H1 (cell line): ENCODE data around the gene ANO9. TPM values are rescaled to one million over a fixed set of nuclear protein-coding genes. Genes with fewer than 3 reads are reported as not detected.

Source experiments
- CTCF ChIA-PET: fragments of 300-600 bp; sonication (Branson Sonifier 250); formaldehyde crosslinking; loops from one replicate; lab custom pipeline; 2021; ENCODE audit not compliant: partially characterized antibody; lab: Charles Lee
- POLR2A ChIA-PET: fragments of 300-600 bp; sonication (Branson Sonifier 250); formaldehyde crosslinking; loops from one replicate; lab custom pipeline; 2021; ENCODE audit warnings: inconsistent platforms; ENCODE audit not compliant: partially characterized antibody; lab: Charles Lee
- DNase-seq, 2 experiments: peaks; one replicate each; pipeline versions ENCODE4 v3.0.0 to v3.0.0-alpha.2; 2010 to 2022; ENCODE audit warnings: low spot score in 2 of 2, low read depth in 1 of 2, mixed read lengths in 1 of 2
- FAIRE-seq: peaks from 2 replicates; lab custom pipeline; 2011; peaks lifted over from hg19 to GRCh38; lab: Jason Lieb, UNC
- H2AFZ ChIP-seq: 2 replicates; pipeline ENCODE4 v1.8.1; 2012; ENCODE audit warnings: low read length, inconsistent platforms
- H2AK5ac ChIP-seq: 2 replicates; pipeline ENCODE4 v1.6.1; 2013; ENCODE audit warnings: low read depth, low read length
- H2BK120ac ChIP-seq: replicated peaks from 2 replicates; pipeline ENCODE3; 2013; ENCODE audit warnings: low read depth, low read length, inconsistent platforms
- H2BK12ac ChIP-seq: 2 replicates; pipeline ENCODE4 v1.6.1; 2013; ENCODE audit warnings: low read depth, low read length
- H2BK15ac ChIP-seq: 2 replicates; pipeline ENCODE4 v1.6.1; 2013; ENCODE audit warnings: low read length
- H2BK20ac ChIP-seq: 2 replicates; pipeline ENCODE4 v1.6.1; 2013; ENCODE audit warnings: low read length
- H2BK5ac ChIP-seq: 2 replicates; pipeline ENCODE4 v1.6.1; 2013; ENCODE audit warnings: low read depth, low read length
- H3K14ac ChIP-seq: 2 replicates; pipeline ENCODE4 v1.6.1; 2013; ENCODE audit warnings: inconsistent platforms; ENCODE audit not compliant: insufficient read length
- H3K18ac ChIP-seq: 2 replicates; pipeline ENCODE4 v1.6.1; 2013; ENCODE audit warnings: low read length; ENCODE audit errors: extremely low read depth
- H3K23ac ChIP-seq: 2 replicates; pipeline ENCODE4 v1.6.1; 2013; ENCODE audit warnings: inconsistent platforms; ENCODE audit not compliant: insufficient read length
- H3K23me2 ChIP-seq: 2 replicates; pipeline ENCODE4 v1.6.1; 2013; ENCODE audit warnings: low read depth, low read length
- H3K27ac ChIP-seq: 2 replicates; pipeline ENCODE4 v1.6.1; 2011; ENCODE audit warnings: low read depth, low read length, inconsistent platforms
- H3K27me3 ChIP-seq, 4 experiments: replicated peaks in 1 of 4; 1 replicate in 1 of 4; 2 replicates in 3 of 4; pipeline versions ENCODE4 v1.6.1 to v1.8.1; 2011 to 2013; ENCODE audit warnings: low read length in 3 of 4, mild to moderate bottlenecking in 3 of 4, inconsistent platforms in 2 of 4, mixed read lengths in 2 of 4, moderate library complexity in 1 of 4; ENCODE audit not compliant: control insufficient read depth in 3 of 4, insufficient read depth in 3 of 4; ENCODE audit errors: extremely low read depth in 1 of 4
- H3K36me3 ChIP-seq, 4 experiments: 2 replicates each; pipeline versions ENCODE4 v1.6.1 to v1.8.1; 2011 to 2013; ENCODE audit warnings: mild to moderate bottlenecking in 4 of 4, low read length in 3 of 4, moderate library complexity in 2 of 4, control low read depth in 1 of 4, inconsistent platforms in 1 of 4; ENCODE audit not compliant: insufficient read depth in 4 of 4, control insufficient read depth in 2 of 4
- H3K4ac ChIP-seq: replicated peaks from 2 replicates; pipeline ENCODE3; 2013; ENCODE audit warnings: low read length, low read depth, mixed read lengths, inconsistent platforms; ENCODE audit not compliant: insufficient read length
- H3K4me1 ChIP-seq, 4 experiments: replicated peaks in 1 of 4; 1 replicate in 1 of 4; 2 replicates in 3 of 4; pipeline versions ENCODE4 v1.6.1 to v1.8.1; 2011 to 2013; ENCODE audit warnings: low read length in 3 of 4, inconsistent platforms in 2 of 4, mixed read lengths in 1 of 4; ENCODE audit not compliant: insufficient read depth in 4 of 4, control insufficient read depth in 3 of 4
- H3K4me2 ChIP-seq, 2 experiments: 2 replicates each; pipeline versions ENCODE4 v1.6.1 to v1.8.1; 2011 to 2013; ENCODE audit warnings: low read depth in 2 of 2, low read length in 2 of 2, control low read depth in 1 of 2, inconsistent platforms in 1 of 2, mild to moderate bottlenecking in 1 of 2; ENCODE audit not compliant: insufficient read depth in 1 of 2
- H3K4me3 ChIP-seq, 4 experiments: fragments of 200-600, 300-600 bp in 1 of 4; sonication (generic), shearing (Covaris generic), sonication (Bioruptor Twin) in 1 of 4; 2 replicates each; pipeline versions ENCODE4 v1.5.1 to v1.8.1; 2011 to 2016; ENCODE audit warnings: low read length in 4 of 4, low read depth in 3 of 4, control low read depth in 2 of 4, inconsistent platforms in 2 of 4, mild to moderate bottlenecking in 2 of 4, mixed read lengths in 1 of 4, moderate library complexity in 1 of 4; ENCODE audit not compliant: insufficient read depth in 2 of 4; ENCODE audit errors: extremely low read depth in 1 of 4
- H3K56ac ChIP-seq: replicated peaks from 2 replicates; pipeline ENCODE3; 2013; ENCODE audit warnings: low read depth, mild to moderate bottlenecking, mixed read lengths, low read length, inconsistent platforms; ENCODE audit not compliant: insufficient read length
- H3K79me1 ChIP-seq: 2 replicates; pipeline ENCODE4 v1.6.1; 2013; ENCODE audit warnings: low read depth, low read length, control low read depth
- H3K79me2 ChIP-seq, 2 experiments: 2 replicates each; pipeline versions ENCODE4 v1.6.1 to v1.8.1; 2012 to 2013; ENCODE audit warnings: low read length in 2 of 2, mild to moderate bottlenecking in 2 of 2, inconsistent platforms in 1 of 2; ENCODE audit not compliant: insufficient read depth in 2 of 2, control insufficient read depth in 1 of 2
- H3K9ac ChIP-seq, 4 experiments: replicated peaks in 1 of 4; 1 replicate in 1 of 4; 2 replicates in 3 of 4; pipeline versions ENCODE4 v1.6.1 to v1.8.1; 2011 to 2013; ENCODE audit warnings: low read depth in 3 of 4, low read length in 3 of 4, control low read depth in 2 of 4, mild to moderate bottlenecking in 2 of 4, moderate library complexity in 2 of 4, inconsistent platforms in 1 of 4; ENCODE audit errors: extremely low read depth in 1 of 4
- H3K9me3 ChIP-seq, 2 experiments: 2 replicates each; pipeline versions ENCODE4 v1.6.1 to v1.8.1; 2012 to 2013; ENCODE audit warnings: mild to moderate bottlenecking in 2 of 2, moderate library complexity in 2 of 2, control low read depth in 1 of 2, inconsistent platforms in 1 of 2, low read depth in 1 of 2, low read length in 1 of 2, mixed read lengths in 1 of 2; ENCODE audit not compliant: insufficient read depth in 2 of 2
- H4K20me1 ChIP-seq, 2 experiments: replicated peaks in 1 of 2; 2 replicates each; pipeline versions ENCODE3 to v1.8.1; 2011 to 2013; ENCODE audit warnings: inconsistent platforms in 2 of 2, low read length in 2 of 2, mild to moderate bottlenecking in 1 of 2; ENCODE audit not compliant: insufficient read depth in 2 of 2, control insufficient read depth in 1 of 2
- H4K5ac ChIP-seq: 2 replicates; pipeline ENCODE4 v1.6.1; 2013; ENCODE audit warnings: low read length, low read depth, mixed read lengths, inconsistent platforms; ENCODE audit not compliant: insufficient read length
- H4K8ac ChIP-seq: 2 replicates; pipeline ENCODE4 v1.8.0; 2013; ENCODE audit warnings: mild to moderate bottlenecking, moderate library complexity, low read length, inconsistent platforms; ENCODE audit not compliant: insufficient read depth; ENCODE audit errors: extremely low read depth
- H4K91ac ChIP-seq: replicated peaks from 2 replicates; pipeline ENCODE3; 2013; ENCODE audit warnings: low read length, mixed read lengths, inconsistent platforms; ENCODE audit not compliant: insufficient read length
- CTCF ChIP-seq, 3 experiments: IDR thresholded peaks; 1 replicate in 2 of 3; 2 replicates in 1 of 3; pipeline versions ENCODE4 v1.5.1 to v1.6.1; 2011; ENCODE audit warnings: low read length in 3 of 3, mild to moderate bottlenecking in 3 of 3, inconsistent platforms in 2 of 3, low read depth in 1 of 3, moderate library complexity in 1 of 3; ENCODE audit not compliant: insufficient read depth in 1 of 3; ENCODE audit errors: control extremely low read depth in 1 of 3
- KDM1A ChIP-seq: fragments of 200-600, 300-600 bp; sonication (generic); IDR thresholded peaks from 2 replicates; pipeline ENCODE4 v1.7.1; 2016; ENCODE audit warnings: mild to moderate bottlenecking, low read length, borderline replicate concordance
- WGBS, 2 experiments: shearing (Covaris generic) in 1 of 2; methylation state at CpG; one replicate each; pipeline versions ENCODE4 v1.1.6 to v1.1.7; 2013 to 2015; ENCODE audit warnings: low lambda C conversion rate in 2 of 2, mixed read lengths in 2 of 2, inconsistent platforms in 1 of 2, low coverage in 1 of 2, missing lambda C conversion rate in 1 of 2; ENCODE audit not compliant: insufficient replicate concordance in 2 of 2, insufficient coverage in 1 of 2, insufficient read length in 1 of 2; ENCODE audit errors: extremely low coverage in 1 of 2, missing lambda C conversion rate in 1 of 2; 5-methylcytosine and 5-hydroxymethylcytosine counted together
- polyA plus RNA-seq, 7 experiments: library from polyadenylated mRNA; depleted of rRNA in 3 of 7; stranded (reverse) in 5 of 7; unstranded in 2 of 7; fragments of >200 nt in 5 of 7; fragments of 200-250 nt in 2 of 7; gene quantifications; 1 replicate in 5 of 7; 2 replicates in 1 of 7; 4 replicates in 1 of 7; pipeline versions ENCODE4 v1.2.1 to v1.2.3, GENCODE V29; 2011 to 2013; ENCODE audit warnings: missing spikeins in 2 of 7, mixed read lengths in 2 of 7
- total RNA-seq: library from RNA; stranded (reverse); fragmentation: NEBNext Ultra II Directional; extraction: Animal tissue kit (Norgen Biotek cat#: 25700); gene quantifications from 2 replicates; pipeline ENCODE4 v1.2.1, GENCODE V29; 2021

Gene ANO9
- total and polyA plus RNA-seq, 2 of the 8 experiments (the other 6 are each of a cell fraction or from before 2014, with no cell fraction given) = 20.0 to 20.7 TPM

- Histone ChIP-seq H2BK15ac (peak overlapping the region; percentile 61; the same call in 1 of the 2 replicates), H3K79me2 (peaks cover 0 to 19% of the 10 kb centered on the region in 2 experiments; a peak in 1 of 4 replicates), H2BK20ac (no peak overlapping the region), H3K4me2 (peak overlapping the region; percentile 68 to 87), H3K23ac (no peak overlapping the region), H3K18ac (peak overlapping the region; percentile 56), H3K56ac (no peak overlapping the region), H3K36me3 (no peaks in the 10 kb centered on the region), H3K9ac (no peak overlapping the region), H4K91ac (peak overlapping the region; percentile 30), H2AFZ (no peak overlapping the region), H3K23me2 (peaks cover 9% of the 10 kb centered on the region; the same call in 1 of the 2 replicates), H3K79me1 (peaks cover 5% of the 10 kb centered on the region), H3K4me3 (peak overlapping the region in 2 of 4 experiments; percentile 61 to 92; a peak in 2 of 8 replicates), H2BK12ac (peak overlapping the region; percentile 60; the same call in 1 of the 2 replicates), H4K5ac (no peak overlapping the region), H4K20me1 (peaks cover 5 to 7% of the 10 kb centered on the region in 2 experiments), H2AK5ac (peak overlapping the region; percentile 4; the same call in 1 of the 2 replicates), H3K27ac (no peak overlapping the region), H3K4me1 (peaks cover 0 to 26% (median 16%) of the 10 kb centered on the region in 4 experiments; a peak in 6 of 7 replicates), H3K27me3 (peaks cover 0 to 13% (median 4%) of the 10 kb centered on the region in 4 experiments; a peak in 5 of 7 replicates), H3K4ac (no peak overlapping the region), H3K14ac (no peak overlapping the region), H2BK120ac (no peak overlapping the region), H4K8ac (no peak overlapping the region), H3K9me3 (no peaks in the 10 kb centered on the region), H2BK5ac (peak overlapping the region; percentile 66; the same call in 1 of the 2 replicates)
- 85% methylated on average over 5 of the region's 5 CpGs; no CpG with 5 or more reads in 1 of the 2 experiments for WGBS, 2 experiments
- POLR2A ChIA-PET = interaction anchor here (0.7 to 5.5 kb wide), 8 partner anchors 10 to 90 kb away, joined by 3 to 41 read pairs (median 10); partner anchors contain the start of genes ANO9 and PTDSS2
- CTCF ChIA-PET = interaction anchor here (1.0 to 2.8 kb wide), 10 partner anchors 11 to 191 kb away, joined by 3 to 16 read pairs (median 4); partner anchors contain the start of gene PTDSS2
- TF ChIP-seq CTCF (IDR thresholded peaks at IDR 0.05; ENCODE audit: control extremely low read depth in 1 of 3, insufficient read depth in 1 of 3, low read depth in 1 of 3, low read length in 3 of 3) (peak in 1 of 3 experiments; percentile 8; a peak in 1 of 4 replicates), KDM1A (no peak)
- FAIRE-seq (no peak), DNase-seq (peak in 1 of 2 experiments; percentile 50)
Observed at GRCh38 chr11:415640-416041, 26.2 kb downstream of the ANO9 start.
